WI38 (cell line): Measurements from ENCODE around the gene BMPER.

Experiments used
- H3K4me3 ChIP-seq: 2 replicates; pipeline ENCODE4 v1.5.1; 2011; ENCODE audit warnings: low read depth, mild to moderate bottlenecking, control low read depth, low read length
- TF ChIP-seq, protein P1 (sequence below): IDR thresholded peaks from 2 replicates; pipeline ENCODE4 v1.5.1; 2012; ENCODE audit warnings: low read depth, mild to moderate bottlenecking, control low read depth, low read length

BMPER gene

GRCh38 chr7:34070511-34071323 lies 165.4 kb downstream of the BMPER start:
- no peak overlapping the region for H3K4me3 ChIP-seq
- TF ChIP-seq, protein P1, sequence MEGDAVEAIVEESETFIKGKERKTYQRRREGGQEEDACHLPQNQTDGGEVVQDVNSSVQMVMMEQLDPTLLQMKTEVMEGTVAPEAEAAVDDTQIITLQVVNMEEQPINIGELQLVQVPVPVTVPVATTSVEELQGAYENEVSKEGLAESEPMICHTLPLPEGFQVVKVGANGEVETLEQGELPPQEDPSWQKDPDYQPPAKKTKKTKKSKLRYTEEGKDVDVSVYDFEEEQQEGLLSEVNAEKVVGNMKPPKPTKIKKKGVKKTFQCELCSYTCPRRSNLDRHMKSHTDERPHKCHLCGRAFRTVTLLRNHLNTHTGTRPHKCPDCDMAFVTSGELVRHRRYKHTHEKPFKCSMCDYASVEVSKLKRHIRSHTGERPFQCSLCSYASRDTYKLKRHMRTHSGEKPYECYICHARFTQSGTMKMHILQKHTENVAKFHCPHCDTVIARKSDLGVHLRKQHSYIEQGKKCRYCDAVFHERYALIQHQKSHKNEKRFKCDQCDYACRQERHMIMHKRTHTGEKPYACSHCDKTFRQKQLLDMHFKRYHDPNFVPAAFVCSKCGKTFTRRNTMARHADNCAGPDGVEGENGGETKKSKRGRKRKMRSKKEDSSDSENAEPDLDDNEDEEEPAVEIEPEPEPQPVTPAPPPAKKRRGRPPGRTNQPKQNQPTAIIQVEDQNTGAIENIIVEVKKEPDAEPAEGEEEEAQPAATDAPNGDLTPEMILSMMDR, result no peak

GRCh38 chr7:34073676-34074075 lies 168.3 kb downstream of the BMPER start:
- TF ChIP-seq, protein P1, result no peak
- no peak overlapping the region for H3K4me3 ChIP-seq

- TF ChIP-seq, protein P1, result no peak
- no peak overlapping the region for H3K4me3 ChIP-seq
Measured at GRCh38 chr7:34074421-34074820, 169.1 kb downstream of the BMPER start.

GRCh38 chr7:34075523-34076370 lies 170.4 kb downstream of the BMPER start:
- no peak overlapping the region for H3K4me3 ChIP-seq
- TF ChIP-seq, protein P1, result no peak

DNA sequence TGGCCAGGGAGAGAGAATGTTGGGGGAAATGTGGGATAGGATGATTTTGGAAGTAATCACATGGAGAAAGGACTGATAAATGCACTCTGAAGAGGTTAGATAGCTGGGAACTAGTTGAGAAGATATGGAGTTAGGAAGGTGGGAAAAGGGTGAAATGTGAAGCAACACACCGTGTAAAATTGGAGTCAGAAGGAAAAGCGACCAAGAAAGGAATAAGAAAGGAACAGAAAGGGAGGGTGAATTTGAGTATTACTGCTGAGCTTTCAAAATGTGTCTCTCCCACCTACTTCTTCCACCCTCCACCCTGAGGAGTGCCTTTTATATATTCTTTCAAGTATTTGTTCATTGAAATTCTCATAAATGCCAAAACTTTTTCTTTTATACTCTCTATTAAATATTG lies 171.8 kb downstream of the BMPER start:
- TF ChIP-seq, protein P1, result no peak
- H3K4me3 ChIP-seq, result no peak overlapping the region

DNA sequence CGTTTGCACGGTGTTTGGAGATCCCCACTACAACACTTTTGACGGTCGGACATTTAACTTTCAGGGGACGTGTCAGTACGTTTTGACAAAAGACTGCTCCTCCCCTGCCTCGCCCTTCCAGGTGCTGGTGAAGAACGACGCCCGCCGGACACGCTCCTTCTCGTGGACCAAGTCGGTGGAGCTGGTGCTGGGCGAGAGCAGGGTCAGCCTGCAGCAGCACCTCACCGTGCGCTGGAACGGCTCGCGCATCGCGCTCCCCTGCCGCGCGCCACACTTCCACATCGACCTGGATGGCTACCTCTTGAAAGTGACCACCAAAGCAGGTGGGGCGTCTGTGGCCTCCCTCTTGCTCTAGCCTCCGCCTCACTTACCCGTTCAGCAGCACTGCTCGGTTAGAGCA lies 173.5 kb downstream of the BMPER start:
- no peak overlapping the region for H3K4me3 ChIP-seq
- TF ChIP-seq, protein P1, result no peak

GRCh38 chr7:34080513-34080912 lies 175.2 kb downstream of the BMPER start:
- no peak overlapping the region for H3K4me3 ChIP-seq
- TF ChIP-seq, protein P1, result no peak
